ENCODE results near the gene PRORP. TPM values are rescaled to one million over a fixed set of nuclear protein-coding genes. Genes with fewer than 3 reads are reported as not detected.

The PRORP gene
- total RNA-seq = 10 to 100 TPM; 29.2 to 52.0 (median 36.9) TPM

GRCh38 chr14:35121887-35122695, at the start of gene PRORP, which contains the start of gene PPP2R3C:
TSS of gene PRORP (plus strand) at chr14:35122552. CDS start at chr14:35123246, 694 bp downstream.
TSS of gene PPP2R3C (minus strand) at chr14:35121990. CDS start at chr14:35121959, 31 bp downstream.
- no peaks in the 10 kb centered on the region for H3K27me3 ChIP-seq
- peak; percentile 91 to 96 (median 93) for DNase-seq
- H3K4me3 ChIP-seq = peak within 1 kb of the TSS; percentile 62 to 82 (median 72)
- H3K4me1 ChIP-seq = peaks cover 0 to 16% (median 5%) of the 10 kb centered on the region in 4 donors
- no peak for TF ChIP-seq CTCF (IDR thresholded peaks at IDR 0.05)
- peak; percentile 74 to 88 for TF ChIP-seq POLR2A (IDR thresholded peaks at IDR 0.05)
- H3K9me3 ChIP-seq = no peaks in the 10 kb centered on the region
- H3K36me3 ChIP-seq = no peaks in the 10 kb centered on the region
- peak within 1 kb of the TSS; percentile 85 to 99 (median 95) for H3K27ac ChIP-seq

- Histone ChIP-seq H3K27ac (no peak overlapping the region), H3K27me3 (no peaks in the 10 kb centered on the region), H3K4me3 (no peak overlapping the region), H3K36me3 (peaks cover 0 to 47% (median 0%) of the 10 kb centered on the region in 3 donors), H3K4me1 (peaks cover 0 to 7% (median 0%) of the 10 kb centered on the region in 4 donors), H3K9me3 (no peaks in the 10 kb centered on the region)
- TF ChIP-seq POLR2A (IDR thresholded peaks at IDR 0.05) (no peak), CTCF (IDR thresholded peaks at IDR 0.05) (no peak)
- no peak for DNase-seq
Observed at GRCh38 chr14:35073486-35073885, 48.9 kb upstream of the PRORP start.

DNA sequence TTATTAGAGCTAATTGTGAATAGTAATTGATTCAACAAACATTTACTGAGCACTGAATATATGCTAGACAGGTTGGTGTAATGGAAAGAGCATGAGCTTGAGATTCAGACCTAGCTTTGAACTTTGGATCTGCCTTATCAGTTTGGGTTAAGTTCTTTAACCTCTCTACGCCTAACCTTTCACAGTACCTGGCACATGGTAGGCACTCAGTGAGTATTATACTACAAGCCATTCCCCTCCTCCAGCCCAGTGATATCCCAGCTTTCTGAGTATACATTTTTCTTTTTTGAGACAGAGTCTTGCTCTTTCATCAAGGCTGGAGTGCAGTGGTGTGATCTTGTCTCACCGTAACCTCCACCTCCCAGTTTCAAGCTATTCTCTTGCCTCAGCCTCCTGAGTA, 44.3 kb upstream of the PRORP start:
- no peak for DNase-seq
- Histone ChIP-seq H3K9me3 (no peaks in the 10 kb centered on the region), H3K36me3 (peaks cover 0 to 64% (median 0%) of the 10 kb centered on the region in 3 donors), H3K27ac (no peak overlapping the region), H3K4me3 (no peak overlapping the region), H3K27me3 (no peaks in the 10 kb centered on the region), H3K4me1 (peaks cover 0 to 2% (median 0%) of the 10 kb centered on the region in 4 donors)
- TF ChIP-seq POLR2A (IDR thresholded peaks at IDR 0.05) = no peak
- no peak for TF ChIP-seq CTCF (IDR thresholded peaks at IDR 0.05)

DNA sequence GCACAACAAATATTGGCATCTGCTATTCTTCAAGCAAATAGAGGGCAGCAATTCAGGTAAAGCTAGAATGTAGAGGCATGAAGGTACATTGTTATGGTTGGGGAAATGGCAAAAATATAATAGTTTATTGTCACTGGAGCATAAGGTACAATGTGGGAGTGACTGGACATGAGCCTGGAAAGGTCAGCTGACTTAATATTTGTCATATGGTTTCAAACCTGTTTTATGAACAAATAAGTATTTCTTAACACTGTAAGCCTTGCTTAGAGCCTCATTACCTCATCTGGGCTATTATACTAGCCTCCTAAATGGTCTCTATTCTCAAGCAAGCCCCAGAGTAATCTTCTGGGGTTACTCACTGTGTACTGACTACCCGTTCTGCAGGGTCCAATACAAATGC, 42.6 kb upstream of the PRORP start:
- Histone ChIP-seq H3K4me3 (no peak overlapping the region), H3K4me1 (peaks cover 0 to 7% (median 0%) of the 10 kb centered on the region in 4 donors), H3K27ac (no peak overlapping the region), H3K27me3 (no peaks in the 10 kb centered on the region), H3K9me3 (no peaks in the 10 kb centered on the region), H3K36me3 (peaks cover 0 to 67% (median 0%) of the 10 kb centered on the region in 3 donors)
- DNase-seq = no peak
- no peak for TF ChIP-seq POLR2A (IDR thresholded peaks at IDR 0.05)
- no peak for TF ChIP-seq CTCF (IDR thresholded peaks at IDR 0.05)

DNA sequence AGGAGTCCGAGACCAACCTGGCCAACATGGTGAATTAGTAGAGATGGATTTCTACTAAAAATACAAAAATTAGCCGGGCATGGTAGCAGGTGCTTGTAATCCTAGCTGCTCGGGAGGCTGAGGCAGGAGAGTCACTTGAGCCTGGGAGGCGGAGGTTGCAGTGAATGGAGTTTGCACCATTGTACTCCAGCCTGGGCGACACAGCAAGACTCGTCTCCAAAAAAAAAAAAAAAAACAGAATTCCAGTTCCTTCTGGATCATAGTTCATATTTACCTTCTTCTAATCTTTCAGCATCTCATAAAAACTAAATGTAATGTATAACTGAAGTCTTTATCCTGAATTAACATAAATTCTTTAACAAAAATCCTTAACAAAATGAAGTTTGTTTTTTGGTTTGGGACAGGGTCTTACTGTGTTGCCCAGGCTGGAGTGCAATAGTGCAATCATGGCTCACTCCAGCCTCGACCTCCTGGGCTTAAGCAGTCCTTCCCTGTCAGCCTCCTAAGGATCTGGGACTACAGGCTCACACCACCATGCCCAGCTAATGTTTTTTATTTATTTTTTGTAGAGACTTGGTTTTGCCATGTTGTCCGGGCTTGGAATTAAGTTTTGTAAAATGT, 38.7 kb upstream of the PRORP start:
- H3K4me3 ChIP-seq = no peak overlapping the region
- H3K27me3 ChIP-seq = no peaks in the 10 kb centered on the region
- H3K27ac ChIP-seq = no peak overlapping the region
- peaks cover 0 to 91% (median 0%) of the 10 kb centered on the region in 3 donors for H3K36me3 ChIP-seq
- no peaks in the 10 kb centered on the region for H3K9me3 ChIP-seq
- no peak for DNase-seq
- H3K4me1 ChIP-seq = peaks cover 0 to 7% (median 0%) of the 10 kb centered on the region in 4 donors
- TF ChIP-seq CTCF (IDR thresholded peaks at IDR 0.05) (no peak), POLR2A (IDR thresholded peaks at IDR 0.05) (no peak)
